ENCODE results near the gene NRSN2. TPM values are rescaled to one million over a fixed set of nuclear protein-coding genes. Genes with fewer than 3 reads are reported as not detected.

The NRSN2 gene
- total RNA-seq, 1 experiment from 2014 or later = 0.42 TPM

DNA sequence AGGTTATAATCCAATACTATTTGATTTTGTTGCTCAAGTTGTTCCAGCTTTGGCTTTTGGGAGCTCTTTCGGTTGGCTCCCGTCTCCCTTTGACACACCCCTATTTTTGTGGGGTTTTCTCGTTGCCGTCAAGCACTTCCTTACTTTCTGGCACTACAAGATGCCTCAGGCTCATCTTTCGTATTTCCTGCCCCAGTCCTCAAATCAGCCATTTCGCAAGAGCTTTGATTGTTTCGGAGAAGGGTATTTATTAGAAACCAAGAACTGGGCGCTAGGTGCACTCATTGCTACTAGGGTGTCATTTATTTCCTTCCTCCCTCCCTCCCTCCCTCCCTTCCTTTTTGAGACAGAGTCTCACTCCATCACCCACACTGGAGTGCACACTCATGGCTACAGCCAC lies 34.8 kb upstream of the NRSN2 start:
- CTCF ChIA-PET = interaction anchor here (0.6 kb wide), 1 partner anchor 53 kb away, joined by 3 read pairs; no protein-coding TSS in a partner anchor
- Mint-ChIP-seq H3K27me3 (ENCODE audit: unreplicated experiment) (no peaks in the 10 kb centered on the region), H3K36me3 (ENCODE audit: insufficient read depth, unreplicated experiment) (peaks cover 5% of the 10 kb centered on the region), H3K4me3 (ENCODE audit: low read depth, unreplicated experiment) (no peak overlapping the region), H3K9me3 (ENCODE audit: low read depth, unreplicated experiment) (peaks cover 2% of the 10 kb centered on the region), H3K27ac (ENCODE audit: unreplicated experiment) (no peak overlapping the region), H3K4me1 (ENCODE audit: low read depth, unreplicated experiment) (peaks cover 19% of the 10 kb centered on the region)
- intact Hi-C loops (cut with micrococcal nuclease; ENCODE audit: unreplicated experiment) = no loop called here
- TF ChIP-seq, protein P1, sequence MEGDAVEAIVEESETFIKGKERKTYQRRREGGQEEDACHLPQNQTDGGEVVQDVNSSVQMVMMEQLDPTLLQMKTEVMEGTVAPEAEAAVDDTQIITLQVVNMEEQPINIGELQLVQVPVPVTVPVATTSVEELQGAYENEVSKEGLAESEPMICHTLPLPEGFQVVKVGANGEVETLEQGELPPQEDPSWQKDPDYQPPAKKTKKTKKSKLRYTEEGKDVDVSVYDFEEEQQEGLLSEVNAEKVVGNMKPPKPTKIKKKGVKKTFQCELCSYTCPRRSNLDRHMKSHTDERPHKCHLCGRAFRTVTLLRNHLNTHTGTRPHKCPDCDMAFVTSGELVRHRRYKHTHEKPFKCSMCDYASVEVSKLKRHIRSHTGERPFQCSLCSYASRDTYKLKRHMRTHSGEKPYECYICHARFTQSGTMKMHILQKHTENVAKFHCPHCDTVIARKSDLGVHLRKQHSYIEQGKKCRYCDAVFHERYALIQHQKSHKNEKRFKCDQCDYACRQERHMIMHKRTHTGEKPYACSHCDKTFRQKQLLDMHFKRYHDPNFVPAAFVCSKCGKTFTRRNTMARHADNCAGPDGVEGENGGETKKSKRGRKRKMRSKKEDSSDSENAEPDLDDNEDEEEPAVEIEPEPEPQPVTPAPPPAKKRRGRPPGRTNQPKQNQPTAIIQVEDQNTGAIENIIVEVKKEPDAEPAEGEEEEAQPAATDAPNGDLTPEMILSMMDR (IDR thresholded peaks at IDR 0.05; ENCODE audit: unreplicated experiment) = no peak
- no TSS peak for BruUV-seq (replicated peaks)
- DNase-seq = no peak

DNA sequence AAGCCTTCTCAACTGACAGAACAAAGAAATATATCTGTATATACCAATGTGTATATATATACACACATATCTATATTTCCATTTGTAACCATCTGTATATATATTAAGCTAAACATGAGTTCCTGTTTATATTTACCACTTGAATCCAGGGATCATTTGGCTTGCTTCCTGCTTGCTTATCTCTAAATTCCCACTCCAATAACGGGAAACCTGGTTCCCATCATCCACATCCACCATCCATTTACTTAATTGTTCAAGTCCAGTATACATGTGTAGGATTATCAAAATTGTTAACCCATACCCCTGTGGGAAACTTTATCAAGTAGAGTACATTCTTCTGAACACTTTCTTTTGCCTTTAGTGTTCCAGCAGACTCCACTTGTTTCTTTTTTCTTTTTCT lies 34.0 kb upstream of the NRSN2 start:
- no TSS peak for BruUV-seq (replicated peaks)
- intact Hi-C loops (cut with micrococcal nuclease; ENCODE audit: unreplicated experiment) = no loop called here
- Mint-ChIP-seq H3K36me3 (ENCODE audit: insufficient read depth, unreplicated experiment) (peaks cover 5% of the 10 kb centered on the region), H3K9me3 (ENCODE audit: low read depth, unreplicated experiment) (peaks cover 2% of the 10 kb centered on the region), H3K27me3 (ENCODE audit: unreplicated experiment) (no peaks in the 10 kb centered on the region), H3K4me1 (ENCODE audit: low read depth, unreplicated experiment) (peaks cover 19% of the 10 kb centered on the region), H3K4me3 (ENCODE audit: low read depth, unreplicated experiment) (no peak overlapping the region), H3K27ac (ENCODE audit: unreplicated experiment) (no peak overlapping the region)
- DNase-seq = no peak
- TF ChIP-seq, protein P1 (IDR thresholded peaks at IDR 0.05; ENCODE audit: unreplicated experiment) = no peak
- CTCF ChIA-PET = no interaction called here

DNA sequence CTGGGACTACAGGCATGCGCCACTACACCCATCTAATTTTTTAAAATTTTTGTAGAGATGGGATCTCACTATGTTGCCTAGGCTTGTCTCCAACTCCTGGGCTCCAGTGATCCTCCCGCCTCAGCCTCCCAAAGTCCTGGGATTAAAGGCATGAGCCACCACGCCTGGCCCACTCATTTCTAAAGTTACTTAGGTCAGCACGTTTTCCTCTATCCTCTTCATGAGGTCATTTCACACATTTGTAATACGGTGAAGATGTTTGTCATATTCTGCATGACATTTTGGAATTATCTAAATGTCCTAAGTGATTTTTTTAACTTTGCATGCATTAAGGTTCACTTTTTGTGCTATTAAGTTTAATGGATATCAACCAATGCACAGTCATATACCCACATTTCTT lies 33.5 kb upstream of the NRSN2 start:
- H3K36me3 Mint-ChIP-seq (ENCODE audit: insufficient read depth, unreplicated experiment) = peaks cover 5% of the 10 kb centered on the region
- intact Hi-C loops (cut with micrococcal nuclease; ENCODE audit: unreplicated experiment) = no loop called here
- CTCF ChIA-PET = no interaction called here
- peaks cover 14% of the 10 kb centered on the region for H3K4me1 Mint-ChIP-seq (ENCODE audit: low read depth, unreplicated experiment)
- peaks cover 2% of the 10 kb centered on the region for H3K9me3 Mint-ChIP-seq (ENCODE audit: low read depth, unreplicated experiment)
- no peak overlapping the region for H3K4me3 Mint-ChIP-seq (ENCODE audit: low read depth, unreplicated experiment)
- no peak overlapping the region for H3K27ac Mint-ChIP-seq (ENCODE audit: unreplicated experiment)
- TF ChIP-seq, protein P1 (IDR thresholded peaks at IDR 0.05; ENCODE audit: unreplicated experiment) = no peak
- no TSS peak for BruUV-seq (replicated peaks)
- no peaks in the 10 kb centered on the region for H3K27me3 Mint-ChIP-seq (ENCODE audit: unreplicated experiment)
- DNase-seq = no peak

DNA sequence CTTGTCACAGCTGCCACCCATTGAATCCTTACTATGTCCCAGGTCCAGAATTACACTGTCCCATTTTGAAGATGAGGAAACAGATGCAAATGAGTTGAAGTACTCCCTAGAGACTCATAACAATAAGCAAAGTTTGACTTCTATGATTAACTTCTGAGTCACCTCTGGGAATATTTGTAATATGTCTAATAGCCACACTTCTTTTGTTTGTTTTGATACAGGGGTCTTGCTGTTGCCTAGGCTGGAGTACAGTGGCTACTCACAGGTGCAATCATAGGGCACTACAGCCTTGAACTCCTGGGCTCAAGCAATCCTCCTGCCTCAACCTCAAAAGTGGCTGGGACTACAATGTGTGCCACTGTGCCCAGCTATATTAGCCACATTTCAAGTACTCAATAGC lies 33.0 kb upstream of the NRSN2 start:
- TF ChIP-seq, protein P1 (IDR thresholded peaks at IDR 0.05; ENCODE audit: unreplicated experiment) = no peak
- CTCF ChIA-PET = no interaction called here
- intact Hi-C loops (cut with micrococcal nuclease; ENCODE audit: unreplicated experiment) = no loop called here
- no peak overlapping the region for H3K4me3 Mint-ChIP-seq (ENCODE audit: low read depth, unreplicated experiment)
- no peak for DNase-seq
- no TSS peak for BruUV-seq (replicated peaks)
- H3K4me1 Mint-ChIP-seq (ENCODE audit: low read depth, unreplicated experiment) = peaks cover 8% of the 10 kb centered on the region
- no peaks in the 10 kb centered on the region for H3K27me3 Mint-ChIP-seq (ENCODE audit: unreplicated experiment)
- no peak overlapping the region for H3K27ac Mint-ChIP-seq (ENCODE audit: unreplicated experiment)
- H3K9me3 Mint-ChIP-seq (ENCODE audit: low read depth, unreplicated experiment) = peaks cover 2% of the 10 kb centered on the region
- peaks cover 5% of the 10 kb centered on the region for H3K36me3 Mint-ChIP-seq (ENCODE audit: insufficient read depth, unreplicated experiment)

All from Calu3 (cell line).